Skin of body (tissue), 2 donors: ENCODE results near the gene SNW1. TPM values are rescaled to one million over a fixed set of nuclear protein-coding genes. Genes with fewer than 3 reads are reported as not detected.
"Not testable (repeated sequence)": the region's sequence is repeated elsewhere in the genome, so short reads cannot be mapped to it uniquely, and the experiment has no call there.

Source experiments
- DNase-seq: peaks from one replicate; lab custom pipeline; 2025; lab: John Stamatoyannopoulos, UW
- total RNA-seq: library from RNA; depleted of rRNA; stranded (reverse); fragments of >200 nt; gene quantifications from one replicate; pipeline ENCODE4 v1.2.3, GENCODE V29; 2014

The SNW1 gene
- total RNA-seq: 50.7 TPM

- DNase-seq: peak; percentile 95
Measured at GRCh38 chr14:77760381-77761204, at the start of gene SNW1. Gene SNW1 (minus strand): TSS chr14:77761156. CDS start chr14:77761127, 29 bp downstream.

- DNase-seq: no peak
Measured at GRCh38 chr14:77809011-77809410, 48.1 kb upstream of the SNW1 start.

GRCh38 chr14:77808250-77808649 lies 47.3 kb upstream of the SNW1 start:
- DNase-seq: no peak

GRCh38 chr14:77805706-77806105 lies 44.8 kb upstream of the SNW1 start:
- no peak for DNase-seq

- no peak for DNase-seq
Measured at GRCh38 chr14:77804592-77804991, 43.6 kb upstream of the SNW1 start.

GRCh38 chr14:77800814-77801213 lies 39.9 kb upstream of the SNW1 start:
- DNase-seq: no peak

- peak; percentile 32 for DNase-seq
Measured at GRCh38 chr14:77799863-77800730, 39.1 kb upstream of the SNW1 start, which contains the start of gene ADCK1. Gene ADCK1 (plus strand): TSS chr14:77800109. CDS start chr14:77818979, 18,870 bp downstream.

- DNase-seq: not testable (repeated sequence)
Measured at GRCh38 chr14:77799456-77799855, 38.5 kb upstream of the SNW1 start.

- no peak for DNase-seq
Measured at GRCh38 chr14:77794357-77794756, 33.4 kb upstream of the SNW1 start.

GRCh38 chr14:77793255-77793654 lies 32.3 kb upstream of the SNW1 start:
- DNase-seq: not testable (repeated sequence)

GRCh38 chr14:77791225-77791600 lies 30.3 kb upstream of the SNW1 start:
- no peak for DNase-seq

- DNase-seq: no peak
Measured at GRCh38 chr14:77790566-77791224, 29.7 kb upstream of the SNW1 start.

- DNase-seq: no peak
Measured at GRCh38 chr14:77786148-77786547, 25.2 kb upstream of the SNW1 start.

GRCh38 chr14:77782202-77782601 lies 21.2 kb upstream of the SNW1 start:
- no peak for DNase-seq

- not testable (repeated sequence) for DNase-seq
Measured at GRCh38 chr14:77773966-77774365, 13.0 kb upstream of the SNW1 start.

GRCh38 chr14:77768442-77769069 lies 7.6 kb upstream of the SNW1 start:
- not testable (repeated sequence) for DNase-seq

- no peak for DNase-seq
Measured at GRCh38 chr14:77763978-77764377, 3.0 kb upstream of the SNW1 start.

GRCh38 chr14:77763316-77763715 lies 2.4 kb upstream of the SNW1 start:
- no peak for DNase-seq

- peak; percentile 55 for DNase-seq
Measured at GRCh38 chr14:77761205-77761931, 412 bp upstream of the SNW1 start.

- DNase-seq: no peak
Measured at GRCh38 chr14:77752799-77753516, 8.0 kb downstream of the SNW1 start.
